ENCODE measurements around the gene SDF2. TPM values are rescaled to one million over a fixed set of nuclear protein-coding genes. Genes with fewer than 3 reads are reported as not detected.

Gene SDF2
- total and polyA plus RNA-seq, 4 experiments from 2014 or later, result 41.5 to 92.0 (median 52.2) TPM

DNA sequence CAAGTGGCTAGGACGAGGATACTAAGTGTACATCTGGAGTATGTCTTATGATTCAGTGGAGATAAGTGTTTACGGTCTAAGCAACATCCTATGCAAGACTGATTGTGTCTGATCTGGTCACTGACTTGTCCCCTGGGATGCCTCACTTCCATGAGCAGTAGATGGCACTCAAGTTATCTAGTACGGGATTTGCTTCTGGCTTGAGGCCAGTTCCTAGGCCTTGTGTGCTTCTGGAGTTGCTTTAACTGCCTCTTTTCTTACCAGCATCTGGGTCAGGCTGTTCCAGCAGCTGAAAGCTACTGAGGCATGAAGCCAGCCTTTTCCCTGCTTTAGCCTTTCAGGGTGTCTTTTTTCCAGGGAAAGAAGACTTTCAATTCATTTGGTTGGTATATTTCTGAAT is 23.3 kb upstream of the SDF2 start:
- H3K4me3 ChIP-seq (ENCODE audit: low read length in 2 of 2), result no peak overlapping the region
- ChIA-PET CTCF (ENCODE audit: partially characterized antibody) (no interaction called here), POLR2A (ENCODE audit: partially characterized antibody) (no interaction called here)
- Mint-ChIP-seq H3K9me3 (no peaks in the 10 kb centered on the region), H3K27me3 (no peaks in the 10 kb centered on the region), H3K36me3 (peaks cover 64 to 88% of the 10 kb centered on the region in 2 donors), H3K4me3 (no peak overlapping the region), H3K4me1 (peaks cover 0 to 6% (median 0%) of the 10 kb centered on the region in 4 donors), H3K27ac (peak overlapping the region in 1 of 7 donors; percentile 49)
- no peak for DNase-seq
- H3K27ac ChIP-seq (ENCODE audit: low read depth, low read length), result no peak overlapping the region
- no peaks in the 10 kb centered on the region for H3K27me3 ChIP-seq (ENCODE audit: insufficient read depth, low read length)
- intact Hi-C loops (cut with micrococcal nuclease), result no loop called here
- H3K4me1 ChIP-seq (ENCODE audit: insufficient read depth, low read length), result no peaks in the 10 kb centered on the region
- H3K36me3 ChIP-seq (ENCODE audit: insufficient read depth, low read length), result peaks cover 88% of the 10 kb centered on the region
- H3K9me3 ChIP-seq (ENCODE audit: control insufficient read depth in 1 of 2, low read length in 2 of 2), result no peaks in the 10 kb centered on the region

DNA sequence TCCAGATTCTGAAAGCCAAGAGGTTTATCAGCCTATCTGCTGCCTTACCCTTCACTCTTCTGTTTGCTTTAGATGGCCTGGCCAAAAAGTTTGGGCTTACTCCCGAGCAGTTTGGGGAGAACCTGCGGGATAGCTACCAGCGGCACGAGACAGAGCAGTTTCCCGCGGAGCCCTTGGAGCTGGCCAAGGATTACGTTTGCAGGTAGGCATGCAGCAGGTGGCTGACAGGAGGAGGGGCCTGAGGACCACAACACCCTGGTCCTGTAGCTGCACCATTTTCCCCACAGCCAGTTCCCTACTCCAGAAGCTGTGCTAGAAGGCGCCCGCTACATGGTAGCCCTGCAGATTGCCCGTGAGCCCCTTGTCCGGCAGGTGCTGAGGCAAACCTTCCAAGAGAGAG is 20.9 kb upstream of the SDF2 start:
- ChIA-PET POLR2A (ENCODE audit: partially characterized antibody) (no interaction called here), CTCF (ENCODE audit: partially characterized antibody) (no interaction called here)
- Histone ChIP-seq H3K36me3 (ENCODE audit: insufficient read depth, low read length) (peaks cover 81% of the 10 kb centered on the region), H3K4me1 (ENCODE audit: insufficient read depth, low read length) (no peaks in the 10 kb centered on the region), H3K27me3 (ENCODE audit: insufficient read depth, low read length) (no peaks in the 10 kb centered on the region), H3K4me3 (ENCODE audit: low read length in 2 of 2) (no peak overlapping the region), H3K9me3 (ENCODE audit: control insufficient read depth in 1 of 2, low read length in 2 of 2) (no peaks in the 10 kb centered on the region), H3K27ac (ENCODE audit: low read depth, low read length) (no peak overlapping the region)
- peaks cover 0 to 6% (median 0%) of the 10 kb centered on the region in 4 donors for H3K4me1 Mint-ChIP-seq
- intact Hi-C loops (cut with micrococcal nuclease), result no loop called here
- DNase-seq, result no peak
- no peak overlapping the region for H3K4me3 Mint-ChIP-seq
- no peaks in the 10 kb centered on the region for H3K27me3 Mint-ChIP-seq
- H3K9me3 Mint-ChIP-seq, result no peaks in the 10 kb centered on the region
- H3K27ac Mint-ChIP-seq, result no peak overlapping the region
- H3K36me3 Mint-ChIP-seq, result peaks cover 53 to 82% of the 10 kb centered on the region in 2 donors

DNA sequence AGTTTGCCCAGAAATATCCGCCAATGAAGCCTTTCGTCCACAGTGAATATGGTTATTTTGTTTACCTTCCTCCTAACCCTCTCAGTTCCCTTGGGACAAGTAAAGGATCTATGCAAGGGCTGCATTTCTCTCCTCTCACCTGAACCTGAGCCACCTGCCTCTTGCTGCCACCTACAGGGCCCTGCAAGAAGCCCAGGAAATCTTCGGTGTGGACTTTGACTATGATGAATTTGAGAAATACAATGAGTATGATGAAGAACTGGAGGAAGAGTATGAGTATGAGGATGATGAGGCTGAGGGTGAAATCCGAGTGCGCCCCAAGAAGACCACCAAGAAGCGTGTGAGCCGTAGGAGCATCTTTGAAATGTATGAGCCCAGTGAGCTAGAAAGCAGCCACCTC is 14.3 kb upstream of the SDF2 start:
- Mint-ChIP-seq H3K27me3 (no peaks in the 10 kb centered on the region), H3K4me1 (no peaks in the 10 kb centered on the region), H3K27ac (peak overlapping the region in 3 of 7 donors; percentile 11 to 29 (median 26)), H3K36me3 (peaks cover 58 to 85% of the 10 kb centered on the region in 2 donors), H3K9me3 (no peaks in the 10 kb centered on the region), H3K4me3 (no peak overlapping the region)
- intact Hi-C loops (cut with micrococcal nuclease), result no loop called here
- ChIA-PET POLR2A (ENCODE audit: partially characterized antibody) (interaction anchor here (1.3 kb wide), 1 partner anchor 14 kb away, joined by 8 read pairs; the partner anchor contains the start of genes SDF2 and SUPT6H), CTCF (ENCODE audit: partially characterized antibody) (interaction anchor here (1.5 to 3.0 kb wide), 2 partner anchors 27 to 29 kb away, joined by 6 to 9 read pairs; no protein-coding TSS in a partner anchor)
- H3K4me3 ChIP-seq (ENCODE audit: low read length in 2 of 2), result no peak overlapping the region
- no peaks in the 10 kb centered on the region for H3K4me1 ChIP-seq (ENCODE audit: insufficient read depth, low read length)
- no peaks in the 10 kb centered on the region for H3K9me3 ChIP-seq (ENCODE audit: control insufficient read depth in 1 of 2, low read length in 2 of 2)
- peaks cover 79% of the 10 kb centered on the region for H3K36me3 ChIP-seq (ENCODE audit: insufficient read depth, low read length)
- no peaks in the 10 kb centered on the region for H3K27me3 ChIP-seq (ENCODE audit: insufficient read depth, low read length)
- peak in 1 of 5 donors; percentile 8 for DNase-seq
- no peak overlapping the region for H3K27ac ChIP-seq (ENCODE audit: low read depth, low read length)

DNA sequence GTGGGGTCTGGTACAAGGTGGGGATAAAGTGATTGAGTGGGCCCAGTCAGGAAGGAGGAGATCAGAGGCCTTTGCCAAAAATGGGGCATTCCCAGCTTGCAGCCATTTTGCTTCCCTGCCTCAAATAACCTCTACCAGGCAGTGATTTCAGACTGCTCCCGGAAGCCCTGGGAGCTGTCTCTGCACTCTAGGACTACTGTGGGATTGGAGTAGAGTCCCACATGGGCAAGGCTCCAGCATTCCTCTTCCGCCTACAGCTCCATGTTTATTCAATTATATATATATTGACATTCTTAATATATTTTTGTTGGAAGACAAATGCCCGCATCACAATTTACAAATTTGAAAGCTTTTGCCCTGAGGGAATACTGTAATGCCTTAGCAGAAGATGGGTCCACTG is 13.8 kb upstream of the SDF2 start:
- no peak for DNase-seq
- H3K4me3 Mint-ChIP-seq, result no peak overlapping the region
- no peak overlapping the region for H3K27ac Mint-ChIP-seq
- POLR2A ChIA-PET (ENCODE audit: partially characterized antibody), result interaction anchor here (1.3 kb wide), 1 partner anchor 13 kb away, joined by 8 read pairs; the partner anchor contains the start of genes SDF2 and SUPT6H
- CTCF ChIA-PET (ENCODE audit: partially characterized antibody), result interaction anchor here (0.7 to 3.0 kb wide), 3 partner anchors 27 to 128 kb away, joined by 3 to 9 read pairs (median 6); no protein-coding TSS in a partner anchor
- H3K36me3 ChIP-seq (ENCODE audit: insufficient read depth, low read length), result peaks cover 78% of the 10 kb centered on the region
- no peak overlapping the region for H3K27ac ChIP-seq (ENCODE audit: low read depth, low read length)
- H3K9me3 ChIP-seq (ENCODE audit: control insufficient read depth in 1 of 2, low read length in 2 of 2), result no peaks in the 10 kb centered on the region
- no peaks in the 10 kb centered on the region for H3K27me3 ChIP-seq (ENCODE audit: insufficient read depth, low read length)
- intact Hi-C loops (cut with micrococcal nuclease), result no loop called here
- no peaks in the 10 kb centered on the region for H3K4me1 ChIP-seq (ENCODE audit: insufficient read depth, low read length)
- no peaks in the 10 kb centered on the region for H3K27me3 Mint-ChIP-seq
- no peaks in the 10 kb centered on the region for H3K4me1 Mint-ChIP-seq
- H3K36me3 Mint-ChIP-seq, result peaks cover 60 to 85% of the 10 kb centered on the region in 2 donors
- H3K4me3 ChIP-seq (ENCODE audit: low read length in 2 of 2), result no peak overlapping the region
- no peaks in the 10 kb centered on the region for H3K9me3 Mint-ChIP-seq

GRCh38 chr17:28669918-28670317 is 8.2 kb upstream of the SDF2 start:
- H3K36me3 ChIP-seq (ENCODE audit: insufficient read depth, low read length), result peaks cover 53% of the 10 kb centered on the region
- H3K27me3 ChIP-seq (ENCODE audit: insufficient read depth, low read length), result no peaks in the 10 kb centered on the region
- CTCF ChIA-PET (ENCODE audit: partially characterized antibody), result no interaction called here
- no peak overlapping the region for H3K27ac ChIP-seq (ENCODE audit: low read depth, low read length)
- H3K9me3 ChIP-seq (ENCODE audit: control insufficient read depth in 1 of 2, low read length in 2 of 2), result no peaks in the 10 kb centered on the region
- Mint-ChIP-seq H3K4me1 (peaks cover 19 to 28% (median 21%) of the 10 kb centered on the region in 4 donors), H3K27me3 (no peaks in the 10 kb centered on the region), H3K9me3 (no peaks in the 10 kb centered on the region), H3K27ac (no peak overlapping the region), H3K4me3 (no peak overlapping the region), H3K36me3 (peaks cover 34 to 69% of the 10 kb centered on the region in 2 donors)
- H3K4me1 ChIP-seq (ENCODE audit: insufficient read depth, low read length), result peaks cover 23% of the 10 kb centered on the region
- POLR2A ChIA-PET (ENCODE audit: partially characterized antibody), result no interaction called here
- intact Hi-C loops (cut with micrococcal nuclease), result no loop called here
- DNase-seq, result no peak
- H3K4me3 ChIP-seq (ENCODE audit: low read length in 2 of 2), result no peak overlapping the region

DNA sequence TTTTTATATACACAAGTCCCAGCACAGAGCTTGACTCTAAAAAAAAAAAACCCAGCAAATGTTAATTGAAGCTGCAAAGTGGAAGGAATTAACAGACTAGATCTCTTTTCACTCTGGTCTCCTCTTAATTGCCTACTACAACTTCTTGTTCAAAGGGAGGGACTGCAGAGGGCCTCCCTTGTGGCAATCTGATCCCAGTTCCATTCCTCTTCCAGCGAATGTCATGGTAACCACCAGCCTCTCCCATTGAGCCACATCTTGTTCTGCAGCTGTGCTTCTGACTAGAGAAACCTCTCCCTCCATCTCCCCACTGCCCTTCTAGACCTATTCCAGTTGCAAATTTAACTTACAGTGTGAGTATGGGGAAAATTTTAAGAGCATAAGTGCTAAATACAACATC is 6.2 kb upstream of the SDF2 start:
- intact Hi-C loops (cut with micrococcal nuclease), result no loop called here
- Mint-ChIP-seq H3K9me3 (no peaks in the 10 kb centered on the region), H3K27me3 (no peaks in the 10 kb centered on the region), H3K27ac (peak overlapping the region in 2 of 7 donors; percentile 20 to 70), H3K36me3 (peaks cover 14 to 54% of the 10 kb centered on the region in 2 donors), H3K4me1 (peaks cover 35 to 48% (median 40%) of the 10 kb centered on the region in 4 donors), H3K4me3 (no peak overlapping the region)
- H3K4me3 ChIP-seq (ENCODE audit: low read length in 2 of 2), result no peak overlapping the region
- DNase-seq, result no peak
- H3K9me3 ChIP-seq (ENCODE audit: control insufficient read depth in 1 of 2, low read length in 2 of 2), result no peaks in the 10 kb centered on the region
- ChIA-PET POLR2A (ENCODE audit: partially characterized antibody) (no interaction called here), CTCF (ENCODE audit: partially characterized antibody) (interaction anchor here (1.8 kb wide), 1 partner anchor 21 kb away, joined by 5 read pairs; no protein-coding TSS in a partner anchor)
- H3K4me1 ChIP-seq (ENCODE audit: insufficient read depth, low read length), result peaks cover 42% of the 10 kb centered on the region
- peaks cover 33% of the 10 kb centered on the region for H3K36me3 ChIP-seq (ENCODE audit: insufficient read depth, low read length)
- no peaks in the 10 kb centered on the region for H3K27me3 ChIP-seq (ENCODE audit: insufficient read depth, low read length)
- H3K27ac ChIP-seq (ENCODE audit: low read depth, low read length), result no peak overlapping the region

GRCh38 chr17:28665994-28666393 is 4.3 kb upstream of the SDF2 start:
- intact Hi-C loops (cut with micrococcal nuclease), result no loop called here
- POLR2A ChIA-PET (ENCODE audit: partially characterized antibody), result interaction anchor here (1.0 kb wide), 1 partner anchor 21 kb away, joined by 3 read pairs; the partner anchor contains the start of gene BLTP2
- no peaks in the 10 kb centered on the region for H3K9me3 Mint-ChIP-seq

More at GRCh38 chr17:28665994-28666393, 4.3 kb upstream of the SDF2 start:
- peaks cover 17% of the 10 kb centered on the region for H3K36me3 ChIP-seq (ENCODE audit: insufficient read depth, low read length)
- H3K4me1 ChIP-seq (ENCODE audit: insufficient read depth, low read length), result peaks cover 51% of the 10 kb centered on the region
- no peak for DNase-seq
- no peak overlapping the region for H3K4me3 ChIP-seq (ENCODE audit: low read length in 2 of 2)
- CTCF ChIA-PET (ENCODE audit: partially characterized antibody), result no interaction called here
- Mint-ChIP-seq H3K4me3 (peak overlapping the region in 1 of 8 donors; percentile 13), H3K36me3 (peaks cover 2 to 56% of the 10 kb centered on the region in 2 donors), H3K4me1 (peaks cover 41 to 63% (median 52%) of the 10 kb centered on the region in 4 donors), H3K27ac (peak overlapping the region in 5 of 7 donors; percentile 13 to 87 (median 59)), H3K27me3 (no peaks in the 10 kb centered on the region)
- H3K27ac ChIP-seq (ENCODE audit: low read depth, low read length), result no peak overlapping the region
- H3K27me3 ChIP-seq (ENCODE audit: insufficient read depth, low read length), result no peaks in the 10 kb centered on the region
- H3K9me3 ChIP-seq (ENCODE audit: control insufficient read depth in 1 of 2, low read length in 2 of 2), result no peaks in the 10 kb centered on the region
